ENCODE measurements around the gene TGM2. TPM values are rescaled to one million over a fixed set of nuclear protein-coding genes. Genes with fewer than 3 reads are reported as not detected.

The TGM2 gene
- total RNA-seq, 1 donor from 2014 or later = 5.5 TPM

- H3K36me3 ChIP-seq (ENCODE audit: control insufficient read depth, insufficient read depth, low read length) = no peaks in the 10 kb centered on the region
- TF ChIP-seq, protein P1, sequence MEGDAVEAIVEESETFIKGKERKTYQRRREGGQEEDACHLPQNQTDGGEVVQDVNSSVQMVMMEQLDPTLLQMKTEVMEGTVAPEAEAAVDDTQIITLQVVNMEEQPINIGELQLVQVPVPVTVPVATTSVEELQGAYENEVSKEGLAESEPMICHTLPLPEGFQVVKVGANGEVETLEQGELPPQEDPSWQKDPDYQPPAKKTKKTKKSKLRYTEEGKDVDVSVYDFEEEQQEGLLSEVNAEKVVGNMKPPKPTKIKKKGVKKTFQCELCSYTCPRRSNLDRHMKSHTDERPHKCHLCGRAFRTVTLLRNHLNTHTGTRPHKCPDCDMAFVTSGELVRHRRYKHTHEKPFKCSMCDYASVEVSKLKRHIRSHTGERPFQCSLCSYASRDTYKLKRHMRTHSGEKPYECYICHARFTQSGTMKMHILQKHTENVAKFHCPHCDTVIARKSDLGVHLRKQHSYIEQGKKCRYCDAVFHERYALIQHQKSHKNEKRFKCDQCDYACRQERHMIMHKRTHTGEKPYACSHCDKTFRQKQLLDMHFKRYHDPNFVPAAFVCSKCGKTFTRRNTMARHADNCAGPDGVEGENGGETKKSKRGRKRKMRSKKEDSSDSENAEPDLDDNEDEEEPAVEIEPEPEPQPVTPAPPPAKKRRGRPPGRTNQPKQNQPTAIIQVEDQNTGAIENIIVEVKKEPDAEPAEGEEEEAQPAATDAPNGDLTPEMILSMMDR (IDR thresholded peaks at IDR 0.05; ENCODE audit: insufficient read depth, low read length, severe bottlenecking) = no peak
- H3K27me3 ChIP-seq (ENCODE audit: control insufficient read depth, insufficient read depth, low read length) = no peaks in the 10 kb centered on the region
- FAIRE-seq (no peak), DNase-seq (ENCODE audit: low read depth) (no peak)
- no peak overlapping the region for H3K4me3 ChIP-seq (ENCODE audit: low read depth, low read length)
Measured at GRCh38 chr20:38211200-38212097, 46.4 kb upstream of the TGM2 start.

DNA sequence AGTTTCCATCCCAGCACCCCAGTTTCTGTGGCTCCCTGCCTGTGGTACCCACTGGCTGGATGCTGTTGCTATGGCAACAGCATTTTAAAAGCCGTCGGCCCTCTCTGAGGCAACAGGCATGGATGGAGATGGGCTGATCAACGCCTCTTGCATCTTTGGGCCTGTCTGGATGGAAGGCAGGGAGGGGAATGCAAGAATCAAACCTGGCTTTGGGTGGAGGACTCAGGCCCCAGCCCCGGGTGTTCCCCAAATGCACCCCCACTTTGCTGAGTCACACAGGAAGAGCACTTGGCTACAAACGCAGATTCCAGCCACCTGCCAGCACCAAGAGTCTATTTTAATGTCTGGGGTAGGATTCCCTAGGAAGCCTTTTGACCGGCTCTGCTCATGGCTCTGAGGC lies 45.7 kb upstream of the TGM2 start:
- Histone ChIP-seq H3K27me3 (ENCODE audit: control insufficient read depth, insufficient read depth, low read length) (no peaks in the 10 kb centered on the region), H3K36me3 (ENCODE audit: control insufficient read depth, insufficient read depth, low read length) (no peaks in the 10 kb centered on the region), H3K4me3 (ENCODE audit: low read depth, low read length) (no peak overlapping the region)
- TF ChIP-seq, protein P1 (IDR thresholded peaks at IDR 0.05; ENCODE audit: insufficient read depth, low read length, severe bottlenecking) = no peak
- FAIRE-seq = no peak
- peak; percentile 47 for DNase-seq (ENCODE audit: low read depth)

GRCh38 chr20:38209736-38210405 lies 44.8 kb upstream of the TGM2 start:
- Histone ChIP-seq H3K36me3 (ENCODE audit: control insufficient read depth, insufficient read depth, low read length) (no peaks in the 10 kb centered on the region), H3K27me3 (ENCODE audit: control insufficient read depth, insufficient read depth, low read length) (no peaks in the 10 kb centered on the region), H3K4me3 (ENCODE audit: low read depth, low read length) (no peak overlapping the region)
- FAIRE-seq = no peak
- TF ChIP-seq, protein P1 (IDR thresholded peaks at IDR 0.05; ENCODE audit: insufficient read depth, low read length, severe bottlenecking) = no peak
- peak; percentile 26 for DNase-seq (ENCODE audit: low read depth)

DNA sequence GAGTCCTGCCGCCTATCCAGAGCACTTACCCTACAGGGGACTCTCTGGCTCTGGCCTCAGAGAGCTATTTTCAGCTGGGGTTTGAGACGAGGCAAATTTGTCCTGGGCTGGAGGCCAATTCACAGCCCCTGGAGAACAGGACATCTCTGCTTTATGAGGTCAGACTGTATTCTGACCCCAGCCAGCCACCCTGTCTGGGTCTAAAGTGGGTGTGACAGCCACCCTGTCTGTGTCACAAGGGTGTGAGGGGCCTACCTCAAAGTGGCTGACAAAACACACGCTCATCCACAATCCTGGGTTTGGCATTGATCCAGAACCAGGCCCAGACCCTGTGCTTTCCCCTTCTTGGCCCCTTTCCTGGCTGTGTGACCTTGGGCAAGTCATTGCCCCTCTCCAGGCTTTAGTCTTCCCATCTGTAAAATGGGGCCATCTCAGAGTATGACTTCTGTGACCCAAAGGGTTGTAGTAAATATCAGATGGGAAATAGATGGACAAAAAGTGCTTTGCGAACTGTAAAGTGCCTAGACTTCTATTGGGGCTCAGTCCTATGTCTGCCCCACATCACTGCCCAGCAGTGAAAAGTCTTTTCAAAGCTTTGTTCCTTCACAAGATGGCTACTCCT lies 44.1 kb upstream of the TGM2 start:
- TF ChIP-seq, protein P1 (IDR thresholded peaks at IDR 0.05; ENCODE audit: insufficient read depth, low read length, severe bottlenecking) = no peak
- H3K4me3 ChIP-seq (ENCODE audit: low read depth, low read length) = no peak overlapping the region
- DNase-seq (ENCODE audit: low read depth) (no peak), FAIRE-seq (no peak)
- H3K27me3 ChIP-seq (ENCODE audit: control insufficient read depth, insufficient read depth, low read length) = no peaks in the 10 kb centered on the region
- H3K36me3 ChIP-seq (ENCODE audit: control insufficient read depth, insufficient read depth, low read length) = no peaks in the 10 kb centered on the region

GRCh38 chr20:38208523-38208922 lies 43.5 kb upstream of the TGM2 start:
- FAIRE-seq (no peak), DNase-seq (ENCODE audit: low read depth) (no peak)
- Histone ChIP-seq H3K36me3 (ENCODE audit: control insufficient read depth, insufficient read depth, low read length) (no peaks in the 10 kb centered on the region), H3K27me3 (ENCODE audit: control insufficient read depth, insufficient read depth, low read length) (no peaks in the 10 kb centered on the region), H3K4me3 (ENCODE audit: low read depth, low read length) (no peak overlapping the region)
- TF ChIP-seq, protein P1 (IDR thresholded peaks at IDR 0.05; ENCODE audit: insufficient read depth, low read length, severe bottlenecking) = no peak

Measured in bronchial epithelial cell (primary cell).